ENCODE measurements around the gene HOXA11. TPM values are rescaled to one million over a fixed set of nuclear protein-coding genes. Genes with fewer than 3 reads are reported as not detected.

Gene HOXA11
- total and polyA plus RNA-seq, 10 of the 15 experiments (the other 5 are each of a cell fraction or from before 2014, with no cell fraction given): not detected

DNA sequence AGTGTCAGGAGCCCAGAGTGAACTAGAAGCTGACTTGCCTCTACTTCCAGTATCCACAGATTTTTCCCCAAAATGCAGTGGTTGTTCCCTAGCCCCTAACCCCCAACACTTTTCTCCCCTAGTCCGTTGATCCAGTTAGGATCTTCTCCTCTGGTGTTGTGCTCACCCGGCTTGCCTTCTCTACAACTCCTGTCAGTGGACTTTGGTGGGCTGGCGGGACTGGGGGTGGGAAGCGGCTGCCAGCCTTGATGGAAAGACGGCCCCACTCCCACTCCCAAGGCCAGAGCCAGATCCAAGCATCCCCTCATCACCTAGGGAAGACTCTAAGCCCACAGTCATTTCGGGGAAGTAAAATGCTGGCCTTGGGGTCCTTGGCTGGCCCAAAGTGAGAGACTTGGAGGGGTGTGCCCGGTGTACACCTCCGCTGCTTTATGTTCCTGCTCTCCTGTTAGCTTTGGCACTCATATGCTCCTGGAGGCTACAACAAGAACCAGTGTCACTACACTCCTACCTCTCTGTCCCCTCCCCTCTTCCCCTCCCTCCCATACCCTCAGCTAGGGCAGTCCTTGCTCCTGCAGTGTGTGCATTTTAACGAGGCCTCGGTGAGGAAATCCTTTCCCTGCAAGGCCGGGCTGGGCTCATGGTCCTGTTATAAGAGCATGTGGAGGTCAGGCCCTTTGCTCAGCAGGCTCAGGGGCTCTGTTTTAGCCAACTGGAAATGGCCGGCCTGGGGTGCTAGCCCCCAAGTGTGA is 10.0 kb downstream of the HOXA11 start (continued):
- TF ChIP-seq, protein P1, sequence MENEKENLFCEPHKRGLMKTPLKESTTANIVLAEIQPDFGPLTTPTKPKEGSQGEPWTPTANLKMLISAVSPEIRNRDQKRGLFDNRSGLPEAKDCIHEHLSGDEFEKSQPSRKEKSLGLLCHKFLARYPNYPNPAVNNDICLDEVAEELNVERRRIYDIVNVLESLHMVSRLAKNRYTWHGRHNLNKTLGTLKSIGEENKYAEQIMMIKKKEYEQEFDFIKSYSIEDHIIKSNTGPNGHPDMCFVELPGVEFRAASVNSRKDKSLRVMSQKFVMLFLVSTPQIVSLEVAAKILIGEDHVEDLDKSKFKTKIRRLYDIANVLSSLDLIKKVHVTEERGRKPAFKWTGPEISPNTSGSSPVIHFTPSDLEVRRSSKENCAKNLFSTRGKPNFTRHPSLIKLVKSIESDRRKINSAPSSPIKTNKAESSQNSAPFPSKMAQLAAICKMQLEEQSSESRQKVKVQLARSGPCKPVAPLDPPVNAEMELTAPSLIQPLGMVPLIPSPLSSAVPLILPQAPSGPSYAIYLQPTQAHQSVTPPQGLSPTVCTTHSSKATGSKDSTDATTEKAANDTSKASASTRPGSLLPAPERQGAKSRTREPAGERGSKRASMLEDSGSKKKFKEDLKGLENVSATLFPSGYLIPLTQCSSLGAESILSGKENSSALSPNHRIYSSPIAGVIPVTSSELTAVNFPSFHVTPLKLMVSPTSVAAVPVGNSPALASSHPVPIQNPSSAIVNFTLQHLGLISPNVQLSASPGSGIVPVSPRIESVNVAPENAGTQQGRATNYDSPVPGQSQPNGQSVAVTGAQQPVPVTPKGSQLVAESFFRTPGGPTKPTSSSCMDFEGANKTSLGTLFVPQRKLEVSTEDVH (IDR thresholded peaks at IDR 0.05; ENCODE audit: low read depth, partially characterized antibody): no peak
- TF ChIP-seq, protein P2, sequence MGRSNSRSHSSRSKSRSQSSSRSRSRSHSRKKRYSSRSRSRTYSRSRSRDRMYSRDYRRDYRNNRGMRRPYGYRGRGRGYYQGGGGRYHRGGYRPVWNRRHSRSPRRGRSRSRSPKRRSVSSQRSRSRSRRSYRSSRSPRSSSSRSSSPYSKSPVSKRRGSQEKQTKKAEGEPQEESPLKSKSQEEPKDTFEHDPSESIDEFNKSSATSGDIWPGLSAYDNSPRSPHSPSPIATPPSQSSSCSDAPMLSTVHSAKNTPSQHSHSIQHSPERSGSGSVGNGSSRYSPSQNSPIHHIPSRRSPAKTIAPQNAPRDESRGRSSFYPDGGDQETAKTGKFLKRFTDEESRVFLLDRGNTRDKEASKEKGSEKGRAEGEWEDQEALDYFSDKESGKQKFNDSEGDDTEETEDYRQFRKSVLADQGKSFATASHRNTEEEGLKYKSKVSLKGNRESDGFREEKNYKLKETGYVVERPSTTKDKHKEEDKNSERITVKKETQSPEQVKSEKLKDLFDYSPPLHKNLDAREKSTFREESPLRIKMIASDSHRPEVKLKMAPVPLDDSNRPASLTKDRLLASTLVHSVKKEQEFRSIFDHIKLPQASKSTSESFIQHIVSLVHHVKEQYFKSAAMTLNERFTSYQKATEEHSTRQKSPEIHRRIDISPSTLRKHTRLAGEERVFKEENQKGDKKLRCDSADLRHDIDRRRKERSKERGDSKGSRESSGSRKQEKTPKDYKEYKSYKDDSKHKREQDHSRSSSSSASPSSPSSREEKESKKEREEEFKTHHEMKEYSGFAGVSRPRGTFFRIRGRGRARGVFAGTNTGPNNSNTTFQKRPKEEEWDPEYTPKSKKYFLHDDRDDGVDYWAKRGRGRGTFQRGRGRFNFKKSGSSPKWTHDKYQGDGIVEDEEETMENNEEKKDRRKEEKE (IDR thresholded peaks at IDR 0.05): no peak
- TF ChIP-seq STAT3 (IDR thresholded peaks at IDR 0.05; ENCODE audit: low read depth, low read length): no peak
- TF ChIP-seq IKZF2 (IDR thresholded peaks at IDR 0.05): no peak
- no peak for TF ChIP-seq EP300 (IDR thresholded peaks at IDR 0.05; ENCODE audit: borderline replicate concordance in 1 of 2, control insufficient read depth in 1 of 2, low read depth in 2 of 2, low read length in 2 of 2)
- TF ChIP-seq, protein P3, sequence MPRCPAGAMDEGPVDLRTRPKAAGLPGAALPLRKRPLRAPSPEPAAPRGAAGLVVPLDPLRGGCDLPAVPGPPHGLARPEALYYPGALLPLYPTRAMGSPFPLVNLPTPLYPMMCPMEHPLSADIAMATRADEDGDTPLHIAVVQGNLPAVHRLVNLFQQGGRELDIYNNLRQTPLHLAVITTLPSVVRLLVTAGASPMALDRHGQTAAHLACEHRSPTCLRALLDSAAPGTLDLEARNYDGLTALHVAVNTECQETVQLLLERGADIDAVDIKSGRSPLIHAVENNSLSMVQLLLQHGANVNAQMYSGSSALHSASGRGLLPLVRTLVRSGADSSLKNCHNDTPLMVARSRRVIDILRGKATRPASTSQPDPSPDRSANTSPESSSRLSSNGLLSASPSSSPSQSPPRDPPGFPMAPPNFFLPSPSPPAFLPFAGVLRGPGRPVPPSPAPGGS (IDR thresholded peaks at IDR 0.05; ENCODE audit: borderline replicate concordance, insufficient read depth, low read depth, low read length, poor library complexity, severe bottlenecking): no peak
- no peak for TF ChIP-seq HDGF (IDR thresholded peaks at IDR 0.05)
- TF ChIP-seq RAD51 (IDR thresholded peaks at IDR 0.05): no peak
- no peak for TF ChIP-seq SP1 (IDR thresholded peaks at IDR 0.05; ENCODE audit: low read depth, low read length)
- no peak for TF ChIP-seq ZSCAN29 (IDR thresholded peaks at IDR 0.05)
